Spleen (tissue), 11 donors: ENCODE results near the gene CRMP1. TPM values are rescaled to one million over a fixed set of nuclear protein-coding genes. Genes with fewer than 3 reads are reported as not detected.
A peak's percentile ranks its signal among the peaks of the same experiment; 100 is the strongest.

Experiments used
- DNase-seq: peaks from one replicate; pipeline ENCODE4 v3.0.0-alpha.2; 2020
- H3K27ac ChIP-seq, 8 donors: fragments of 200-600 bp; sonication (generic) in 7 of 8; 1 replicate in 4 of 8; 2 replicates in 4 of 8; pipeline versions ENCODE4 v1.5.0 to v1.8.0; 2016 to 2021; ENCODE audit warnings: inconsistent platforms in 4 of 8, mild to moderate bottlenecking in 4 of 8, moderate library complexity in 1 of 8
- H3K27me3 ChIP-seq, 7 donors: fragments of 200-600 bp; sonication (generic) in 6 of 7; replicated peaks in 1 of 7; 1 replicate in 4 of 7; 2 replicates in 3 of 7; pipeline versions ENCODE4 v1.5.0 to v1.8.0; 2016 to 2021; ENCODE audit warnings: inconsistent platforms in 3 of 7, mild to moderate bottlenecking in 1 of 7
- H3K36me3 ChIP-seq, 6 donors: fragments of 200-600 bp; sonication (generic) in 5 of 6; 1 replicate in 4 of 6; 2 replicates in 2 of 6; pipeline versions ENCODE4 v1.5.0 to v1.8.0; 2016 to 2021; ENCODE audit warnings: inconsistent platforms in 2 of 6
- H3K4me1 ChIP-seq, 6 donors: fragments of 200-600 bp; sonication (generic) in 5 of 6; 1 replicate in 3 of 6; 2 replicates in 3 of 6; pipeline versions ENCODE4 v1.5.0 to v1.8.0; 2016 to 2021; ENCODE audit warnings: inconsistent platforms in 3 of 6
- H3K4me3 ChIP-seq, 8 donors: fragments of 200-600 bp; sonication (generic) in 7 of 8; 1 replicate in 4 of 8; 2 replicates in 4 of 8; pipeline versions ENCODE4 v1.5.0 to v1.8.0; 2016 to 2021; ENCODE audit warnings: inconsistent platforms in 4 of 8, mild to moderate bottlenecking in 4 of 8, moderate library complexity in 2 of 8
- H3K9me3 ChIP-seq, 8 donors: fragments of 200-600 bp; sonication (generic) in 7 of 8; 1 replicate in 4 of 8; 2 replicates in 4 of 8; pipeline versions ENCODE4 v1.5.0 to v1.8.0; 2016 to 2021; ENCODE audit warnings: inconsistent platforms in 4 of 8
- CTCF ChIP-seq, 11 experiments: fragments of 200-600 bp in 7 of 11; fragments of 450-650 bp in 4 of 11; sonication (generic) in 4 of 11; IDR thresholded peaks in 8 of 11; conservative IDR thresholded peaks in 3 of 11; 1 replicate in 7 of 11; 2 replicates in 4 of 11; pipeline versions ENCODE4 v1.4.0 to v1.8.0; 2016 to 2021; ENCODE audit warnings: antibody characterized with exemption in 11 of 11, inconsistent platforms in 4 of 11, mild to moderate bottlenecking in 1 of 11
- POLR2A ChIP-seq, 3 donors: fragments of 450-650 bp; IDR thresholded peaks; one replicate each; pipeline ENCODE4 v1.5.1; 2017; ENCODE audit warnings: antibody characterized with exemption in 3 of 3, mild to moderate bottlenecking in 1 of 3
- POLR2AphosphoS5 ChIP-seq, 3 donors: sonication (generic); formaldehyde crosslinking; IDR thresholded peaks; one replicate each; pipeline ENCODE4 v1.5.1; 2017; ENCODE audit warnings: antibody characterized with exemption in 3 of 3
- WGBS, 5 donors: extraction: QIAGEN DNeasy Blood & Tissue Kit in 3 of 5; methylation state at CpG; one replicate each; pipeline versions ENCODE4 v1.1.5 to v1.1.7; 2013 to 2018; 5-methylcytosine and 5-hydroxymethylcytosine counted together
- intact Hi-C: fragments of 100-400 bp; cut with DNase I; formaldehyde crosslinking; loops from one replicate; pipeline ENCODE4 v1.15.0; 2023; ENCODE audit warnings: low total_unique reads
- polyA plus RNA-seq, 3 donors: library from polyadenylated mRNA; stranded (reverse); fragments of 200-250 nt; gene quantifications; one replicate each; pipeline ENCODE4 v1.2.1, GENCODE V29; 2013
- total RNA-seq, 7 donors: library from RNA; depleted of rRNA in 3 of 7; stranded (reverse); fragments of >200 nt in 3 of 7; fragmentation: NEBNext Ultra II Directional in 4 of 7; extraction: Animal tissue kit (Norgen Biotek cat#: 25700) in 4 of 7; gene quantifications; one replicate each; pipeline versions ENCODE4 v1.1.0 to v1.2.1, GENCODE V29; 2016 to 2021
- donor health status: healthy with polysubstance abuse.
- donor health status: DM: no; HTN: no; CAD: no; lungs with moderate emphysema.
- donor health status: DM: no; HTN: no; CAD: no.
- donor health status: Bipolar disorder and iron deficiency.
- donor health status: healthy.
- donor health status: DM: no; HTN: no; CAD: no.
- donor health status: DM: yes; HTN: yes; CAD: no.

CRMP1 gene
- total and polyA plus RNA-seq, 10 donors = 0.03 to 2.3 (median 0.85) TPM; not detected in 1

GRCh38 chr4:5826437-5827107, 66.3 kb downstream of the CRMP1 start:
- intact Hi-C loops = loop anchor here (10.0 kb wide), 1 partner anchor 158 kb away; no protein-coding TSS in a partner anchor
- WGBS, 5 donors = 18 to 48% (median 35%) methylated on average over 3 to 5 of the region's 5 CpGs

GRCh38 chr4:5825321-5826041, 67.4 kb downstream of the CRMP1 start:
- H3K36me3 ChIP-seq = no peaks in the 10 kb centered on the region
- H3K9me3 ChIP-seq = no peaks in the 10 kb centered on the region
- H3K27me3 ChIP-seq = peaks cover 0 to 26% (median 0%) of the 10 kb centered on the region in 7 donors
- TF ChIP-seq POLR2A (IDR thresholded peaks at IDR 0.05) = no peak
- TF ChIP-seq POLR2AphosphoS5 (IDR thresholded peaks at IDR 0.05) = no peak
- no peak for TF ChIP-seq CTCF (IDR thresholded peaks at IDR 0.05 in 8 of 11, conservative IDR thresholded peaks at IDR 0.05 in 3 of 11)
- no peak overlapping the region for H3K27ac ChIP-seq
- no peak overlapping the region for H3K4me3 ChIP-seq
- peaks cover 0 to 17% (median 7%) of the 10 kb centered on the region in 6 donors for H3K4me1 ChIP-seq
- 77 to 88% (median 85%) methylated on average over 18 to 19 of the region's 19 CpGs for WGBS, 5 donors
- DNase-seq = peak; percentile 41
- intact Hi-C loops = loop anchor here (10.0 kb wide), 1 partner anchor 159 kb away; no protein-coding TSS in a partner anchor

More at GRCh38 chr4:5826437-5827107, 66.3 kb downstream of the CRMP1 start:
- Histone ChIP-seq H3K4me3 (no peak overlapping the region), H3K4me1 (peaks cover 0 to 17% (median 7%) of the 10 kb centered on the region in 6 donors), H3K27me3 (peaks cover 0 to 36% (median 0%) of the 10 kb centered on the region in 7 donors), H3K27ac (no peak overlapping the region), H3K36me3 (no peaks in the 10 kb centered on the region), H3K9me3 (no peaks in the 10 kb centered on the region)
- peak; percentile 67 for DNase-seq
- TF ChIP-seq CTCF (IDR thresholded peaks at IDR 0.05 in 8 of 11, conservative IDR thresholded peaks at IDR 0.05 in 3 of 11) (no peak), POLR2A (IDR thresholded peaks at IDR 0.05) (no peak), POLR2AphosphoS5 (IDR thresholded peaks at IDR 0.05) (no peak)

DNA sequence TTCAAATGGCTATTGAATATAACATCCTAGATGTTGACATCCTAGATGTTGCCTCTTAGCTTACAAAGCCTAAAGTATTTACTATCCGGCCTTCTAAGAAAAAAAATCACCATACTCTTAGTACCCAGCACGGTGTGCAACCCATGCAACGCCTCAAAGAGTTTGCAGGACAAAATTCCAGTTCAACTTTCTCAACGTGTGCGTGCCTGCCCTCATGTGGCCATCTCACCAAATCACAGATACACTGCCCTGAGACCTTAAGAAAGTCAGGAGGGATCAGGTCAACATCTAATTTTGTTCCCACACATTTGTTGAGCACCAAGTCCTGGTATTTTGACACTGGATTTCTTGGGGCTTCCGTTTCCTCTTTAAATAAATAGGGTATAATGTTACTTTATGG, 68.3 kb downstream of the CRMP1 start:
- DNase-seq = no peak
- intact Hi-C loops = loop anchor here (10.0 kb wide), 1 partner anchor 160 kb away; no protein-coding TSS in a partner anchor
- no peaks in the 10 kb centered on the region for H3K9me3 ChIP-seq

More for the DNA sequence above, 68.3 kb downstream of the CRMP1 start:
- Histone ChIP-seq H3K27me3 (peaks cover 0 to 26% (median 0%) of the 10 kb centered on the region in 7 donors), H3K27ac (no peak overlapping the region), H3K4me1 (peaks cover 0 to 17% (median 7%) of the 10 kb centered on the region in 6 donors), H3K4me3 (no peak overlapping the region), H3K36me3 (no peaks in the 10 kb centered on the region)
- no peak for TF ChIP-seq POLR2AphosphoS5 (IDR thresholded peaks at IDR 0.05)
- no peak for TF ChIP-seq POLR2A (IDR thresholded peaks at IDR 0.05)
- peak in 4 of 11 experiments; percentile 9 to 46 (median 26) for TF ChIP-seq CTCF (IDR thresholded peaks at IDR 0.05 in 8 of 11, conservative IDR thresholded peaks at IDR 0.05 in 3 of 11)
- 59 to 71% (median 68%) methylated on average over 6 of the region's 6 CpGs for WGBS, 5 donors
